GM12874 (cell line): Measurements from ENCODE around the gene MTCL1.

ENCODE experiments used
- CTCF ChIP-seq: IDR thresholded peaks from 2 replicates; pipeline ENCODE4 v1.5.1; 2011; ENCODE audit warnings: low read depth, mild to moderate bottlenecking, control low read depth, low read length, moderate library complexity; ENCODE audit not compliant: insufficient read depth

MTCL1 gene

GRCh38 chr18:8760984-8761383, 55.6 kb downstream of the MTCL1 start:
- no peak for TF ChIP-seq CTCF

GRCh38 chr18:8762968-8763367, 57.6 kb downstream of the MTCL1 start:
- TF ChIP-seq CTCF, result no peak

GRCh38 chr18:8763611-8764010, 58.3 kb downstream of the MTCL1 start:
- TF ChIP-seq CTCF, result no peak

- no peak for TF ChIP-seq CTCF
Measured at GRCh38 chr18:8765783-8766463, 60.6 kb downstream of the MTCL1 start.

GRCh38 chr18:8766559-8767293, 61.4 kb downstream of the MTCL1 start:
- no peak for TF ChIP-seq CTCF

GRCh38 chr18:8767340-8767739, 62.0 kb downstream of the MTCL1 start:
- no peak for TF ChIP-seq CTCF

GRCh38 chr18:8769509-8770095, 64.2 kb downstream of the MTCL1 start:
- no peak for TF ChIP-seq CTCF
